ENCODE data around the gene MTFR1L. TPM values are rescaled to one million over a fixed set of nuclear protein-coding genes. Genes with fewer than 3 reads are reported as not detected.

MTFR1L gene
- total and polyA plus RNA-seq, 11 donors = 123 to 319 (median 213) TPM

DNA sequence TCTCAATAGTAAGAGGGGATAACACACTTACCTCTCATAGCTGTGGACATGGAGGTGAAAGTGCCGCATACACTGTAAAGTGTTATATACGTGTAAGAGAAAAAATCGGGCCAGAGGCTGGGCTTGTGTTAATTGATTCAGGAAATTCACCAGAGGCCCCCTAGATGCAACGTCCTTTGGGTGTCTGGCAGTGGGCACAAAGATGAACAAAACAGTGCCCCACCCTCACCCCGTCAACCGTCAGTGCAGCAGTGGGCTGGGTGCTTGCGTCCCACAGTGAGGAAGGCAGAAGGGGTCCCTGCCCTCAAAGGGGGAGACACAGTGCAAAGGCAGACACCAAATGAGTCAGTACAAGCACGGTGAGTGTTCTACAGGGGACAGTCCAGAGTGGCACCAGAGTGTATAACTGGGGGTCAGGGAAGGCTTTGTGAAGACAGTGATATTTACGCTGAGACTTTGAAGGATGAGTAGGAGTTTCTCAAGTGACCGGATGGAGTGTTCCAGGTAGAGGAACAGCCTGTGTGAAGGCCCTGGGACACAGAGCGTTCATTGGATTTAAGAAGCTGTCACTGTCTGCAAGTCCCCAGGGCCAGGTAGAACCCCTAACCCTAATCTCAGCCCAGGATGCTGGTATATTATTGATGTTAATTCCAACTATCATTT lies 6.6 kb upstream of the MTFR1L start:
- intact Hi-C loops (cut with DNase I) = loop anchor here in 6 of 10 donors (5.0 to 10.0 kb wide), 5 partner anchors 201 to 568 kb away; partner anchors contain the start of gene RSRP1 (in 1 of the 6)
- H3K4me3 ChIP-seq = no peak overlapping the region
- H3K4me1 ChIP-seq = peaks cover 0 to 30% (median 17%) of the 10 kb centered on the region in 12 donors
- no peaks in the 10 kb centered on the region for H3K27me3 ChIP-seq
- no peaks in the 10 kb centered on the region for H3K9me3 ChIP-seq
- H3K27ac ChIP-seq = no peak overlapping the region
- TF ChIP-seq, protein P1, sequence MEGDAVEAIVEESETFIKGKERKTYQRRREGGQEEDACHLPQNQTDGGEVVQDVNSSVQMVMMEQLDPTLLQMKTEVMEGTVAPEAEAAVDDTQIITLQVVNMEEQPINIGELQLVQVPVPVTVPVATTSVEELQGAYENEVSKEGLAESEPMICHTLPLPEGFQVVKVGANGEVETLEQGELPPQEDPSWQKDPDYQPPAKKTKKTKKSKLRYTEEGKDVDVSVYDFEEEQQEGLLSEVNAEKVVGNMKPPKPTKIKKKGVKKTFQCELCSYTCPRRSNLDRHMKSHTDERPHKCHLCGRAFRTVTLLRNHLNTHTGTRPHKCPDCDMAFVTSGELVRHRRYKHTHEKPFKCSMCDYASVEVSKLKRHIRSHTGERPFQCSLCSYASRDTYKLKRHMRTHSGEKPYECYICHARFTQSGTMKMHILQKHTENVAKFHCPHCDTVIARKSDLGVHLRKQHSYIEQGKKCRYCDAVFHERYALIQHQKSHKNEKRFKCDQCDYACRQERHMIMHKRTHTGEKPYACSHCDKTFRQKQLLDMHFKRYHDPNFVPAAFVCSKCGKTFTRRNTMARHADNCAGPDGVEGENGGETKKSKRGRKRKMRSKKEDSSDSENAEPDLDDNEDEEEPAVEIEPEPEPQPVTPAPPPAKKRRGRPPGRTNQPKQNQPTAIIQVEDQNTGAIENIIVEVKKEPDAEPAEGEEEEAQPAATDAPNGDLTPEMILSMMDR (IDR thresholded peaks at IDR 0.05) = no peak
- no peak for TF ChIP-seq POLR2A (IDR thresholded peaks at IDR 0.05)
- H3K36me3 ChIP-seq = peaks cover 0 to 80% (median 71%) of the 10 kb centered on the region in 9 donors
- DNase-seq = no peak
- WGBS, 4 donors = 82 to 85% (median 84%) methylated on average over 11 of the region's 11 CpGs
- ATAC-seq = no peak

DNA sequence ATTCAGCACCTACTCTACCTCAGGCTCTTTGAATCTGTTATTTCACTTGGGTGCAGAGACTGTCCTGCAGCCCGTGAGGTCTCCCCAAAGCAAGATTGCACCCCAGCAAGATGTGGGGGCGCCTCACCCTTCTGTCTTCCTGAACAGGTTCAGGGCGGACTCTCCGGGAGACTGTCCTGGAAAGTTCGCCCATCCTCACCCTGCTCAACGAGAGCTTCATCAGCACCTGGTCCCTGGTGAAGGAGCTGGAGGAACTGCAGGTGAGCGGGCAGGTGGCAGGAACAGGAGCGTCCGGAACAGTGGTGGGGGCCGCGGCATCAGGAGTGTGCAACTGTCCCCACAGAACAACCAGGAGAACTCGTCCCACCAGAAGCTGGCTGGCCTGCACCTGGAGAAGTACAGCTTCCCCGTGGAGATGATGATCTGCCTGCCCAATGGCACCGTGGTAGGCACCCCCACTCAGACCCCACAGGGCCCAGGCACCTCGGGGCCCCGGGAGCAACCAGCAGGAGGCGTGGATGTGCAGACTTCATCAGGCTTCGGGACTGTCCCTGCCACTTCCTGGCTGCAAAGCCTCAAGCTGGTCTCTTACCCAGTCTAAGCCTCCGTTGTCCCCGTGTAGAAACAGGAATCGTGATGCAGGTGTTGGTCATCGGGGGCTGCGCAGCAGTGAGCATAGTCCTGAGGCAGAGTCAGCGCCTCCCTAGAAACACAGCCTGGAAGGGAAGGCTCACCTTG lies 5.9 kb upstream of the MTFR1L start:
- H3K4me1 ChIP-seq = peaks cover 0 to 36% (median 22%) of the 10 kb centered on the region in 12 donors
- WGBS, 4 donors = 89 to 92% (median 90%) methylated on average over 18 to 24 of the region's 24 CpGs
- H3K36me3 ChIP-seq = peaks cover 0 to 73% (median 66%) of the 10 kb centered on the region in 9 donors
- ATAC-seq (no peak), DNase-seq (no peak)
- H3K27me3 ChIP-seq = no peaks in the 10 kb centered on the region
- intact Hi-C loops (cut with DNase I) = loop anchor here in 6 of 10 donors (5.0 to 10.0 kb wide), 5 partner anchors 202 to 569 kb away; partner anchors contain the start of gene RSRP1 (in 1 of the 6)
- no peak for TF ChIP-seq POLR2A (IDR thresholded peaks at IDR 0.05)
- TF ChIP-seq, protein P1 (IDR thresholded peaks at IDR 0.05) = no peak
- no peak overlapping the region for H3K4me3 ChIP-seq
- no peak overlapping the region for H3K27ac ChIP-seq
- H3K9me3 ChIP-seq = no peaks in the 10 kb centered on the region

DNA sequence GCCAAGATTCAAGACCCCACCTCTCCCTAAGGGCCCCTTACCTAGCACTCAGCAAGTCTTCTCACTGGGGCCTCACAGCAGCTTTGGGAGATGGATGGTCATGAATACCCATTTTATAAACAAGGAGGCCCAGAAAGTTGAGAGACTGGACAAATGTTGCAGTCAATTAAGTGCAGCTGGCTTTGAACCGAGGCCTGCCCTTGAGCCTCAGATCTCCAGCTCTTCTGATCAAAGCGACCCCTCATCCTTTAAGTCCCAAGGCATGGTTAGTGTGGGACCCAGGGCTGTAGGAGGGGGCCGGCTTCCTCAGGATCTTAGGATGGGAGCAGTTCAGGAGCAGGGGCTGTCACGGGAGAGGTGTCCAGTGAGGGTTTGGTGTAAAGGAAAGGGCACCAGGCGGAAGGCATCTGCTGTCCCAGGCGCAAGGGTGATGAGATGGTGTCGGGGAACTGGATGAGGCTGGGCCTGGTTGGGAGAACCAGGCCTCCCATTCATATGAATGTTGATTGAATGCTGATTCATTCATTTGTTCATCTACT lies 5.1 kb upstream of the MTFR1L start:
- TF ChIP-seq, protein P1 (IDR thresholded peaks at IDR 0.05) = no peak
- TF ChIP-seq POLR2A (IDR thresholded peaks at IDR 0.05) = no peak

More for the DNA sequence above, 5.1 kb upstream of the MTFR1L start:
- Histone ChIP-seq H3K9me3 (no peaks in the 10 kb centered on the region), H3K36me3 (peaks cover 0 to 66% (median 58%) of the 10 kb centered on the region in 9 donors), H3K4me3 (no peak overlapping the region), H3K27me3 (no peaks in the 10 kb centered on the region), H3K4me1 (peaks cover 0 to 32% (median 24%) of the 10 kb centered on the region in 12 donors), H3K27ac (no peak overlapping the region)
- WGBS, 4 donors = 89 to 95% (median 92%) methylated on average over 7 of the region's 7 CpGs
- no peak for DNase-seq
- no peak for ATAC-seq
- intact Hi-C loops (cut with DNase I) = loop anchor here in 7 of 10 donors (5.0 to 10.0 kb wide), 6 partner anchors 202 to 570 kb away; partner anchors contain the start of gene RSRP1 (in 2 of the 7)

Data from heart left ventricle (tissue), 16 donors.